Rectal smooth muscle tissue (tissue), 1 donor: ENCODE data around the gene RPS21.

Experiments used
- H3K27ac ChIP-seq: one replicate; pipeline ENCODE4 v1.7.0; 2013; ENCODE audit warnings: low read depth, low read length, inconsistent platforms
- H3K27me3 ChIP-seq: one replicate; pipeline ENCODE4 v1.7.0; 2013; ENCODE audit warnings: low read length; ENCODE audit not compliant: control insufficient read depth, insufficient read depth
- H3K36me3 ChIP-seq: one replicate; pipeline ENCODE4 v1.7.0; 2013; ENCODE audit warnings: low read length; ENCODE audit not compliant: control insufficient read depth, insufficient read depth
- H3K4me1 ChIP-seq: one replicate; pipeline ENCODE4 v1.7.0; 2013; ENCODE audit warnings: low read length; ENCODE audit not compliant: control insufficient read depth, insufficient read depth
- H3K4me3 ChIP-seq: one replicate; pipeline ENCODE4 v1.7.0; 2013; ENCODE audit warnings: low read length
- H3K9ac ChIP-seq: one replicate; pipeline ENCODE4 v1.7.0; 2013; ENCODE audit warnings: low read length

RPS21 gene

DNA sequence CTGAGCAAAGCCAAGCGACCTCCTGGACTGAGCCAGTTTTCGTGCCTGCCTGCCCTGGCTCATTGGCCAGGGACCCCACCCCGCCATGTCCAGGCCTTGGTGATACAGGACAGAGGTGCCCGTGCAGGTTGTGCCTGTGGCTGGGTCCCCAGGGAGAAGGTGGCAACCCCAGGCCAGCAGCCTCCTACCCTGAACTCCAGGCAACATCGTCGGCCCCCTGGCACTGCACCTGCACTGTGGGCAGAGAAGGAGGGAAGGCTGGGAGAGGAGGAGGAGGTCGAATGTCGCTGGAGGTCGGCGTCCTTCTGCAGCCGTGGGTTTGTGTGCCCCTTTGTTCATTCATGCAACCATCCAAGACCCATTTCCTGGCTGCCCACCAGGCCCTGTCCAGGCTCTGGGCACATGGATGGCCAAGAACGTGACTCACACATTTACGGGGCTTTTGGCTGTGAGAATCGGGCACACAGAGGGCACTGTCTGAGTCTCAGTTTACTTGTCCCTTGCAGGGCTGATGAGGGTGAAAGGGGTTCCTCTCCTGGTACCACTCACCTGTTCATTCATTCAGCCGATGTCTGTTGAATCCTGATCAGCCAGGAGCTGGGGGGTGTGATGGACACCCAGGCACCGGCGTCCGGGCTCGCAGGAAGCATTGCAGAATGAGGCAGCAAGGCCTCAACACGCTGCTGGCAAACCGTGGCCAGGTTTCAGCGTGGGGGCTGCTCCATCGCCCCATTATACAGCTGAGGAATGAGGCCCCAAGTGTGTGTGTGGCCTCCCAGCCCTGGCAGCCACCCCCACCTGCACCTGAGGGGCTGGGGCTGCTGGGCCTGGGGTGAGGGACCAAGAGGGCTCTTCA, 42.8 kb downstream of the RPS21 start:
- Histone ChIP-seq H3K4me3 (no peak overlapping the region), H3K27me3 (no peaks in the 10 kb centered on the region), H3K9ac (no peak overlapping the region), H3K36me3 (no peaks in the 10 kb centered on the region), H3K27ac (no peak overlapping the region), H3K4me1 (peaks cover 2% of the 10 kb centered on the region)

DNA sequence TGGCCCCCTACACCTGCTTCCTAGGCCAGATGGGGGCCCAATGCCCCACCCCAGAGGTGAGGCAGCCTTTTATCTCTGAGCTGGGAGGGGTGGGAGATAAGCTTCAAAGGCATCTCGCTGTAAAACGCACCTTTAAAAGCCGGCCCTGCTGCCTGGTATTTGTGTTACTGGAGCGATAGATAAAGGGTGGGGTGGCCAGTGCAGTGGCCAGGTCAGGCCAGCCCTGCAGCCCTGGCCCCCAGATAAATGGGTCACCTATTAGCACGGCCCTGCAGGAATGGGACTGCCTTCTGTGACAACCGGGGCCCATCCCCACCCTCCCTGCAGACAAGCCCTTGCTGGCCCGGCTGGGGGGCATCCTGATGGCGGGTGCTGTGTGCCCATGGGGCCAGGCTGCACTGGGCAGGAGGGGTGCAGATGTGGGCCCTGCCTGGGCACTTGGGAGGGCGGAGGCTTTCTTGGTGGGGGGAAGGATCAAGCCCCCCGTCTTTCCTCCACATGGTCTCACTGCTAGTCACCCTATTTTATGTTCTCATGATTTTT, 43.5 kb downstream of the RPS21 start:
- Histone ChIP-seq H3K36me3 (no peaks in the 10 kb centered on the region), H3K4me1 (peaks cover 2% of the 10 kb centered on the region), H3K4me3 (no peak overlapping the region), H3K27ac (no peak overlapping the region), H3K9ac (no peak overlapping the region), H3K27me3 (no peaks in the 10 kb centered on the region)

- Histone ChIP-seq H3K4me3 (no peak overlapping the region), H3K9ac (no peak overlapping the region), H3K4me1 (peaks cover 2% of the 10 kb centered on the region), H3K27ac (no peak overlapping the region), H3K27me3 (no peaks in the 10 kb centered on the region), H3K36me3 (no peaks in the 10 kb centered on the region)
Observed at GRCh38 chr20:62430866-62431447, 44.1 kb downstream of the RPS21 start.

- H3K36me3 ChIP-seq: no peaks in the 10 kb centered on the region
- H3K27me3 ChIP-seq: no peaks in the 10 kb centered on the region
- peaks cover 7% of the 10 kb centered on the region for H3K4me1 ChIP-seq
- H3K27ac ChIP-seq: no peak overlapping the region
- no peak overlapping the region for H3K4me3 ChIP-seq
- no peak overlapping the region for H3K9ac ChIP-seq
Observed at GRCh38 chr20:62433658-62434497, 47.0 kb downstream of the RPS21 start.

- Histone ChIP-seq H3K4me3 (no peak overlapping the region), H3K9ac (no peak overlapping the region), H3K27ac (no peak overlapping the region), H3K4me1 (peaks cover 7% of the 10 kb centered on the region), H3K27me3 (no peaks in the 10 kb centered on the region), H3K36me3 (no peaks in the 10 kb centered on the region)
Observed at GRCh38 chr20:62436692-62437091, 49.8 kb downstream of the RPS21 start.

DNA sequence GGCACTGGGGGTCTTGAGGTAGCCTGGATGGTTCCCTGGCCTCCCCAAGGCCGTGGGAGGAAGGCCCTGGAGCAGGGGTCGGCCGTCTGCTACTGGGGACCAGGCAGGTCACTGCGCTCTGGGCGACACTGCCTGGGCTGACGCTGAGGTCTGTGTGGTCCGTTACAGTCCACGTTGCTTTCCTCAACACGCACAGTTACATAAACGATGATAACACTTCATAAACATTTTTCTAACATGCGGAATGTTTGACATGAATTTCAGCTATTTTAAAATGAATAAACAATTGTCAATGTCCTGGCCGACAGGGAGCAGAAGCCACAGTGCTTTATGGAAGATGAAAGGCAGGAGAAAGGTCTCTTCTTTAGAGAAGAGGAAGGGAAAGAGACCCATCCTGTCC, 50.6 kb downstream of the RPS21 start:
- H3K27ac ChIP-seq: no peak overlapping the region
- H3K27me3 ChIP-seq: no peaks in the 10 kb centered on the region
- H3K9ac ChIP-seq: no peak overlapping the region
- H3K4me1 ChIP-seq: peaks cover 7% of the 10 kb centered on the region
- H3K36me3 ChIP-seq: no peaks in the 10 kb centered on the region
- H3K4me3 ChIP-seq: no peak overlapping the region

GRCh38 chr20:62437927-62438326, 51.0 kb downstream of the RPS21 start:
- Histone ChIP-seq H3K4me3 (no peak overlapping the region), H3K4me1 (peaks cover 7% of the 10 kb centered on the region), H3K27me3 (no peaks in the 10 kb centered on the region), H3K36me3 (no peaks in the 10 kb centered on the region), H3K9ac (no peak overlapping the region), H3K27ac (no peak overlapping the region)
